NOMO-1 (cell line): ENCODE data around the gene MTLN.
"Not testable (repeated sequence)": the region's sequence is repeated elsewhere in the genome, so short reads cannot be mapped to it uniquely, and the experiment has no call there.

Experiments
- DNase-seq, 2 experiments: peaks; one replicate each; lab custom pipeline; 2025; ENCODE audit not compliant: unreplicated experiment in 2 of 2; lab: John Stamatoyannopoulos, UW

Gene MTLN

GRCh38 chr2:110204408-110205385 lies 7.7 kb downstream of the MTLN start, which contains the start of gene NPHP1:
Gene NPHP1, minus strand, starts transcription at chr2:110205013. Its CDS starts 45 bp downstream, at chr2:110204968.
- peak; percentile 57 to 65 for DNase-seq

DNA sequence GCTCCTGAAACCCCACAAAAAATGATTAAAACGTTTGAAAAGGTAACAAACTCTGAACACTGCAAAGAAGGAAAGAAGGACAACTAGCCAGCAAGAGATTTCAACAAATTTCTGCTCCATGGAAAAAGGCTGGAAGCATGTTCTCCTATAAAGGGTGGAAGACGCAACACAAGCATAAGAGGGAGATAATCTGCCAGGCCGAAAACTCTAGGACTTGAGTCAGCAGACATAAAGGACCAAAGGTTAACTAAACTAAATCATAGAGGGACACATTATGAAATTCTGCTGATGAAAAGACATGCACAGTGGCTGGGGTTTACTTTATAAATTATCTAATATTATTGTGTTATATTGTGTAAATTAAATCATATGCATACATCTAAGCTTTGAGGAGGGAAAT lies 14.3 kb downstream of the MTLN start:
- DNase-seq = no peak

DNA sequence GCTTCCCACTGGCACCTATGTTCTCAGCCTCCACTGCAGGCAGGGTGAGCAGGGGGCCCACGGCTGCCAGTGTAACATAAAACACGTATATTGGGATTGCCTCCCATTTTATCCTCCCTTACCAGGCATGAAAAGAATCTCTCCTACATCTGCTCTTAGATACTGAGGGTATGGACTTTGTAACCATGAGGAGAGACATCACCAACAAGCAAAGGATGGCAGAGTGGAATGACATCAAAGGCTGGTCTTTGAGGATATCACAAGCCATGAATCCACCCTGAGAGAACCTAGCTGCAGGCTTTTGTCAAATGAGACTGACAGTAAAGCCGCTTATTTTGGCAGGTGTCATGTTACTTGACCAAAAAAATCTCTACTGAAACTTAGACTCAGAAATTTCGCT lies 14.9 kb downstream of the MTLN start:
- no peak for DNase-seq

DNA sequence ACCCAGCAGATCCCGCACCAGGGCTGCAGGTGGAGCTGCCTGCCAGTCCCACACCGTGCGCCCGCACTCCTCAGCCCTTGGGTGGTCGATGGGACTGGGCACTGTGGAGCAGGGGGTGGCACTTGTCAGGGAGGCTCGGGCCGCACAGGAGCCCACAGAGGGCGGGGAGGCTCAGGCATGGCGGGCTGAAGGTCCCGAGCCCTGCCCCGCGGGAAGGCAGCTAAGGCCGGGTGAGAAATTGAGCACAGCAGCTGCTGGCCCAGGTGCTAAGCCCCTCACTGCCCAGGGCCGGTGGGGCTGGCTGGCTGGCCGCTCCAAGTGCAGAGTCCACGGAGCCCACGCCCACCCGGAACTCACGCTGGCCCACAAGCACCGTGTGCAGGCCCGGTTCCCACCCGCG lies 22.2 kb downstream of the MTLN start:
- not testable (repeated sequence) for DNase-seq

- DNase-seq = no peak
Observed at GRCh38 chr2:110182449-110182848, 29.9 kb downstream of the MTLN start.

- no peak for DNase-seq
Observed at GRCh38 chr2:110180036-110180435, 32.3 kb downstream of the MTLN start.

DNA sequence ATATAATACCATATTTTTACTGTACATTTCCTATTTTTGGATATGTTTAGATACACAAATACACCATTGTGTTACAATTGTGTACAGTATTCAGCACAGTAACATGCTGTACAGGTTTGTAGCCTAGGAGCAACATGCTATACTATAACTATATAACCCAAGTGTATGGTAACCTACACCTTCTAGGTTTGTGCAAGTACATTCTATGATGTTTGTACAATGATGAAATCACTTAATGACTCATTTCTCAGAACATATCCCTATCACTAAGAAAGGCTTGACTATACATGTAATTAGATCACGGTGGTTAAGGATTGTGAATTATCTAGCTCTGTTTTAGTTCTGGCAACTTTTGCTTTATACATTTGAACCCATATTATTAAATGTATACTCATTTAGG lies 38.8 kb downstream of the MTLN start:
- DNase-seq = peak in 1 of 2 experiments; percentile 11

- no peak for DNase-seq
Observed at GRCh38 chr2:110172506-110172905, 39.8 kb downstream of the MTLN start.

DNA sequence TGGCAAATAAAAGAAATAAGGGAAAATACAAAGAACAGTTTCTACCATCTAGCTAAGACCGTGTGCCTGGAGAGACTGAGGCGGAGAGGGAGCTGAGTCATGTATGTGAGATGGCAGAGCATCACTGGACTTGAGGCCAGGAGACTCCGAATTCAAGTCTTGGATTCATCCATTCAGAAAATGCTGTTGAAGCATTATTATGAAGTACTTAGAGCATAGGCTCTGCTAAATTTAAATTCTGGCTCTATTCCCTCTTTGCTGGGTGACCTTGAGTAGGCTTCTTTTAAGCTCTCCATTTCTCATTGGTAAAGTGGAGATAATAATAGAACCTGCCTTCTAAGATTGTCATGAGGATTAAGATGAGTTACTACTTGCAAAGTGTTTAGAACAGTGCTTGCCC lies 42.2 kb downstream of the MTLN start:
- no peak for DNase-seq

GRCh38 chr2:110167326-110168000 lies 44.9 kb downstream of the MTLN start:
- no peak for DNase-seq

- no peak for DNase-seq
Observed at GRCh38 chr2:110166266-110166665, 46.1 kb downstream of the MTLN start.
